Measurements from ENCODE around the gene TRIM13. TPM values are rescaled to one million over a fixed set of nuclear protein-coding genes. Genes with fewer than 3 reads are reported as not detected.
"Not testable (repeated sequence)": the region's sequence is repeated elsewhere in the genome, so short reads cannot be mapped to it uniquely, and the experiment has no call there.

Gene TRIM13
- total RNA-seq, 1 donor from 2014 or later: 12.2 TPM

DNA sequence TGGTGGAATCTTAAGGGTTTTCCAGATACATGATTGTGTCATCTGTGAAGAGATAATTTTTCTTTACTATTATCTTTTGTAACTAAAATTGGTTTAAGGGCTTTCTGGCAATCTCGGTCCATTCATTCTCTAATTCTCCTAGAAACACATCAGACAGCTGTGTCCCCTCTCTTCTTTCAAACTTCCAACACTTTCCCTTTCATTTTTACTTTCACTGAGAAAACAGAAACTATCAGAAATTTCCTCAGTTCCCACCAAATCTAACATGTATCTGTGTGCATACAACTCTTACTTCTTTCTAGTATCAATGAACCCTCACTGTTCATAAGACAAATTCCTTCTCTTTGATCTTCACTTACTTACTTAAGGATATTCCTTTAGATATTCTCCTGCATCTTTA, 58.6 kb downstream of the TRIM13 start:
- DNase-seq (ENCODE audit: low read depth): no peak
- no peak for TF ChIP-seq CTCF (conservative IDR thresholded peaks at IDR 0.05; ENCODE audit: low read depth, low read length)
- no peak overlapping the region for H3K4me3 ChIP-seq (ENCODE audit: low read depth, low read length)

DNA sequence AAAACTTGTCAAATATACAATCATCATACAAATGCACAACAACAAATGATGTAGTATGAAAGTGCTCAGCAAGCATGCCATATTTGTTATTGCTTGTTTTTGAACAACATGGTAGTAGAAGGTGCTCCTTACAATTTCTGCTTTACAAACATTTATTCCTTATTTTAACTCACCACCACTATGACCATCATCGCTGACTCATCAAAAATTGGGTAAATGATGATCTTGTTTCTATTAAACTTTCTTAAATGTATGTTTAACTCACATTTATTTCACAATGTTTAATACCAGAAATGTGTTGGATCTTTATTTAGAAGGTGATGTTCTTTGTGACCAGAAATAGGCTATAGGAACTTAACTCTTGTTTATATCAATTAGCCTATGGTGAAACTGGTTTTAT, 63.9 kb downstream of the TRIM13 start:
- no peak for DNase-seq (ENCODE audit: low read depth)
- H3K4me3 ChIP-seq (ENCODE audit: low read depth, low read length): no peak overlapping the region
- no peak for TF ChIP-seq CTCF (conservative IDR thresholded peaks at IDR 0.05; ENCODE audit: low read depth, low read length)

- not testable (repeated sequence) for DNase-seq (ENCODE audit: low read depth); H3K4me3 ChIP-seq (ENCODE audit: low read depth, low read length)
Observed at GRCh38 chr13:50062336-50062735, 65.5 kb downstream of the TRIM13 start.

- H3K4me3 ChIP-seq (ENCODE audit: low read depth, low read length): no peak overlapping the region
- no peak for DNase-seq (ENCODE audit: low read depth)
- no peak for TF ChIP-seq CTCF (conservative IDR thresholded peaks at IDR 0.05; ENCODE audit: low read depth, low read length)
Observed at GRCh38 chr13:50065712-50066111, 68.9 kb downstream of the TRIM13 start.

Other genes starting within 250 kb of the TRIM13 start
- 22.3 and 29.7 TPM in 2 replicates for gene KPNA3, start 204.4 kb upstream of the TRIM13 start, total RNA-seq
- gene SPRYD7, start 60.7 kb upstream of the TRIM13 start, total RNA-seq: 4.8 and 8.2 TPM in 2 replicates
- gene KCNRG, start 18.4 kb downstream of the TRIM13 start, total RNA-seq: 0.14 and 2.5 TPM in 2 replicates

All from epithelial cell of proximal tubule (primary cell).